Parathyroid adenoma (tissue), 2 donors: ENCODE data around the gene NADK.

ENCODE experiments used
- H2AFZ ChIP-seq: fragments of 300-600 bp; sonication (generic); one replicate; pipeline ENCODE4 v1.7.0; 2017; ENCODE audit warnings: antibody characterized with exemption, mild to moderate bottlenecking
- H3K27ac ChIP-seq: fragments of 300-600 bp; sonication (generic); one replicate; pipeline ENCODE4 v1.7.0; 2017
- H3K27me3 ChIP-seq: fragments of 300-600 bp; sonication (generic); one replicate; pipeline ENCODE4 v1.7.0; 2017; ENCODE audit warnings: low read length; ENCODE audit not compliant: control insufficient read depth, insufficient read depth
- H3K36me3 ChIP-seq: fragments of 300-600 bp; sonication (generic); one replicate; pipeline ENCODE4 v1.7.0; 2017; ENCODE audit warnings: low read length; ENCODE audit not compliant: control insufficient read depth, insufficient read depth
- H3K4me1 ChIP-seq: fragments of 300-600 bp; sonication (generic); one replicate; pipeline ENCODE4 v1.7.0; 2017; ENCODE audit warnings: control low read depth
- H3K4me2 ChIP-seq: fragments of 300-600 bp; sonication (generic); one replicate; pipeline ENCODE4 v1.7.0; 2017; ENCODE audit warnings: low read length
- H3K4me3 ChIP-seq: fragments of 300-600 bp; sonication (generic); one replicate; pipeline ENCODE4 v1.7.0; 2017; ENCODE audit warnings: low read depth, low read length
- H3K79me2 ChIP-seq: fragments of 300-600 bp; sonication (generic); one replicate; pipeline ENCODE4 v1.7.0; 2017; ENCODE audit warnings: control low read depth
- H3K9ac ChIP-seq: fragments of 300-600 bp; sonication (generic); one replicate; pipeline ENCODE4 v1.7.0; 2017; ENCODE audit warnings: mild to moderate bottlenecking
- H3K9me3 ChIP-seq: fragments of 300-600 bp; sonication (generic); one replicate; pipeline ENCODE4 v1.7.0; 2017; ENCODE audit warnings: low read length; ENCODE audit not compliant: control insufficient read depth
- TF ChIP-seq, protein P1 (sequence below): fragments of 300-600 bp; sonication (generic); IDR thresholded peaks from one replicate; pipeline ENCODE4 v1.7.0; 2017; ENCODE audit warnings: antibody characterized with exemption, mild to moderate bottlenecking
- donor health status: primary hyperparathyroidism.

The NADK gene

DNA sequence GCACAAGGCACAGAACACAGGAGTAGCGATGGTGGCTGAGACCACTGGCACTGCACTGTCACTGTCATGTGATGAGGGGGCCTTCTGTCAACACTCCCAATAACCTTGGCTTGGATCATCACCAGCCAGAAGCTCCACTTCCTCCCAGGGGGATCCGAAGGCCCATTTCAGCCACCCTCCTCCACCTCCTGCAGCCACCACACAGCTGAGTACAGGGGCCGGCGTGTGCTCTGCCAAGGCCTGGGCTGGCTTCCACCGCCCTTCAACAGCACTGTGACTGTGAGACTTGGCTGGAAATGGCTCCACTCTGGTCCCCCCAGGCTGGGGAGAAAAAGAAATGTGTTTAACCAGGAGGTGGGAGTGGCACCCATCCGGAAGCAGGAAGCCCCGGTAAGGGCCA is 9.9 kb upstream of the NADK start:
- Histone ChIP-seq H3K9me3 (no peaks in the 10 kb centered on the region), H3K4me1 (no peaks in the 10 kb centered on the region), H3K27ac (no peak overlapping the region), H3K4me3 (no peak overlapping the region), H3K4me2 (no peak overlapping the region), H2AFZ (no peak overlapping the region), H3K27me3 (no peaks in the 10 kb centered on the region), H3K9ac (no peak overlapping the region), H3K36me3 (no peaks in the 10 kb centered on the region), H3K79me2 (no peaks in the 10 kb centered on the region)
- TF ChIP-seq, protein P1, sequence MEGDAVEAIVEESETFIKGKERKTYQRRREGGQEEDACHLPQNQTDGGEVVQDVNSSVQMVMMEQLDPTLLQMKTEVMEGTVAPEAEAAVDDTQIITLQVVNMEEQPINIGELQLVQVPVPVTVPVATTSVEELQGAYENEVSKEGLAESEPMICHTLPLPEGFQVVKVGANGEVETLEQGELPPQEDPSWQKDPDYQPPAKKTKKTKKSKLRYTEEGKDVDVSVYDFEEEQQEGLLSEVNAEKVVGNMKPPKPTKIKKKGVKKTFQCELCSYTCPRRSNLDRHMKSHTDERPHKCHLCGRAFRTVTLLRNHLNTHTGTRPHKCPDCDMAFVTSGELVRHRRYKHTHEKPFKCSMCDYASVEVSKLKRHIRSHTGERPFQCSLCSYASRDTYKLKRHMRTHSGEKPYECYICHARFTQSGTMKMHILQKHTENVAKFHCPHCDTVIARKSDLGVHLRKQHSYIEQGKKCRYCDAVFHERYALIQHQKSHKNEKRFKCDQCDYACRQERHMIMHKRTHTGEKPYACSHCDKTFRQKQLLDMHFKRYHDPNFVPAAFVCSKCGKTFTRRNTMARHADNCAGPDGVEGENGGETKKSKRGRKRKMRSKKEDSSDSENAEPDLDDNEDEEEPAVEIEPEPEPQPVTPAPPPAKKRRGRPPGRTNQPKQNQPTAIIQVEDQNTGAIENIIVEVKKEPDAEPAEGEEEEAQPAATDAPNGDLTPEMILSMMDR: no peak

DNA sequence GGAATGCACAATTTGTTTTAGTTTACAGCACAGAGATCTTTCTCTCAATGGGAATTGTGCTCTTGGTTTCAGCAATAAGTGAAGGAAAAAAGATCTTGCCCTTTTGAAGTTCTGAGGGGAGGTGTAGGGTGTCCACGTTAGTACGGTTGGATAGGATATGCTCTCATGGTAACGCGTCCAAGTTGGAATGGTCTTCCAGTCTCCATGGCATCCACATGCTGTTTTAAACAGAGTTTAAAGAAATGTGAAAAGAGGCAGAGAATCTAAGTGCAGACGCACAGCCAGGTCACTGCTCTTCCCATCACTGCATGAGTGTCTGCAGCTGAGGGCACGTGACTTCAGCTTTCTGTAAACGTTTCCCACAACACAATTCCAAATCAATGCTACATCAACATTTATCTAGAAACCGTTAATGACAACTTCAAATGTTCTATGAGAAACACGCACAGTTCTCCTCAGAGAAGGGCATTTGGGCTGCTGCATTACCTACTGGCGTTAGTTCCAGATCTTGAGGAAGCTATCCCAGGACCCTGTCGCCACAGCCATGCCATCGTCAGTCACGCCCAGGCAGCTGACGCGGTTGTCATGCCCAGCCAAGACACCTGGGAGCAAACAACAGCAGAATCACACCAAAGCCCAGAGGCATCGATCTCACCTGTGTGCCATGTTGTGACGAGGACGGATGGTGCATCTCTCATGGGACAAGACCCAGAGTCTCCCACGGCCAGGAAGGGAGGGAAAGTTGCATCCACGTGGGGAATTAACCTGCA is 8.8 kb upstream of the NADK start:
- Histone ChIP-seq H3K27ac (no peak overlapping the region), H3K9me3 (no peaks in the 10 kb centered on the region), H3K36me3 (no peaks in the 10 kb centered on the region), H3K9ac (no peak overlapping the region), H2AFZ (no peak overlapping the region), H3K79me2 (no peaks in the 10 kb centered on the region), H3K27me3 (no peaks in the 10 kb centered on the region), H3K4me3 (no peak overlapping the region), H3K4me1 (no peaks in the 10 kb centered on the region), H3K4me2 (no peak overlapping the region)
- TF ChIP-seq, protein P1: no peak

DNA sequence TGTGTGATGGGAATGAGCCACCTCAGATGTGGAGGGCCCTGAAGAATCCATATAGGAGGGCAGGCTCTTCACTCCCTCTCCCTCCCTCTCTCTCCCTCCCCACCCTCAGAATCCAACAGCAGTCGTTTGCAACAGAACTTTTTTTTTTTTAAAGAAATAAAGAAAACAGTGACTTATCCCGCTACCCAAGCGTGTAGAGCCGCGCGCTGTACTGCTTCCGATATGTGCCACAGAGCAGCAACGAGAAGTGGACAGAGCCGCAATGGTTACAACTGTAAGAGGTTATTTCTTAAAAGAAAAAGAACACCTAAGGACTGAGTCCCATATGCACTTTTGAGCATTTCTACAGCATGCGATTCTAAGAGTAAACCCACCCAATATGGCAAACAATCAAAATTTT is 7.4 kb upstream of the NADK start:
- H2AFZ ChIP-seq: no peak overlapping the region
- no peak overlapping the region for H3K4me2 ChIP-seq
- H3K27me3 ChIP-seq: no peaks in the 10 kb centered on the region
- H3K27ac ChIP-seq: no peak overlapping the region
- TF ChIP-seq, protein P1: no peak
- H3K79me2 ChIP-seq: no peaks in the 10 kb centered on the region
- H3K36me3 ChIP-seq: no peaks in the 10 kb centered on the region
- no peak overlapping the region for H3K4me3 ChIP-seq
- no peaks in the 10 kb centered on the region for H3K9me3 ChIP-seq
- H3K4me1 ChIP-seq: no peaks in the 10 kb centered on the region
- H3K9ac ChIP-seq: no peak overlapping the region

DNA sequence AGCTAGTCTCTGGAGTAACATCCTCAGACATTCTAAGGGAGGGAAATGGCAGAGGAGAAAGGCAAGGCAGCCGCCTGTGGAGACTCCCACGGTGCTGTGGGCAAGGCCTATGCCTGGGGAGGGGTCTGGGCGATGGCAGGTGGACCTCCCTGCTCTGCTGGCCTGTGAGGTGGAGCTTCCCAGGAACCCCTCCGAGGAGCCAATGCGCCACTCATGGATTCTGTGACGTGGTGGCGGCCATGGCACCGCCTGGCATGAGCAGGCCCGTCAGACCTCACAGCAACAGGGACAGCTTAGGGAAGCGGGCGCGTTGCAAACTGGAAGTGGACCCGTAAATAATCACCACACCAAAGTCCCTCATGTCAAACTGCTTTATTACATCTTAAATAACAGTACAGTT is 6.7 kb upstream of the NADK start:
- no peak overlapping the region for H3K27ac ChIP-seq

More for the DNA sequence above, 6.7 kb upstream of the NADK start:
- Histone ChIP-seq H3K9me3 (no peaks in the 10 kb centered on the region), H3K9ac (no peak overlapping the region), H3K36me3 (no peaks in the 10 kb centered on the region), H3K79me2 (no peaks in the 10 kb centered on the region), H3K4me2 (no peak overlapping the region), H2AFZ (no peak overlapping the region), H3K27me3 (no peaks in the 10 kb centered on the region), H3K4me3 (no peak overlapping the region), H3K4me1 (no peaks in the 10 kb centered on the region)
- TF ChIP-seq, protein P1: no peak
